ENCODE results near the gene FAM241B.

FAM241B gene

DNA sequence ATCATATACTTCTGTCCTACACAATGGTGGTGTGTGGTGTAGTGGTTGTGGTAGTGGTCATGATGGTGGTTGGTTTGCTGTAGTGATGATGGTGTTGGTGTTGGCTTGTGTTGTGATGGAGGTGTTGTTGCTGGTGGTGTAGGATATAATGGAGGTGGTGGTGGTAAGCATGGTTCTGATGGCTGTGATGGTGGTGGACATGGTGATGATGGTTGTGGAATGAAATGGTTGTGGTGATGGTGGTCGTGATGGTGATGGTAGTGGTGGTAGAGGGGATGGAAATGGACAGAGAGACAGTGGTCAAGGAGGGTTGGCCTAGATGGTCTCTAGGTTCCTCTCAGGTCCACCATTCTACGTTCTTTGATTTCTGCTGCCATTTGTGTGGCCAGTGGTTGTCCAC, 44.7 kb downstream of the FAM241B start:
- no peak overlapping the region for H3K4me3 ChIP-seq (ENCODE audit: control insufficient read depth, low read depth, low read length)
- TF ChIP-seq, protein P1, sequence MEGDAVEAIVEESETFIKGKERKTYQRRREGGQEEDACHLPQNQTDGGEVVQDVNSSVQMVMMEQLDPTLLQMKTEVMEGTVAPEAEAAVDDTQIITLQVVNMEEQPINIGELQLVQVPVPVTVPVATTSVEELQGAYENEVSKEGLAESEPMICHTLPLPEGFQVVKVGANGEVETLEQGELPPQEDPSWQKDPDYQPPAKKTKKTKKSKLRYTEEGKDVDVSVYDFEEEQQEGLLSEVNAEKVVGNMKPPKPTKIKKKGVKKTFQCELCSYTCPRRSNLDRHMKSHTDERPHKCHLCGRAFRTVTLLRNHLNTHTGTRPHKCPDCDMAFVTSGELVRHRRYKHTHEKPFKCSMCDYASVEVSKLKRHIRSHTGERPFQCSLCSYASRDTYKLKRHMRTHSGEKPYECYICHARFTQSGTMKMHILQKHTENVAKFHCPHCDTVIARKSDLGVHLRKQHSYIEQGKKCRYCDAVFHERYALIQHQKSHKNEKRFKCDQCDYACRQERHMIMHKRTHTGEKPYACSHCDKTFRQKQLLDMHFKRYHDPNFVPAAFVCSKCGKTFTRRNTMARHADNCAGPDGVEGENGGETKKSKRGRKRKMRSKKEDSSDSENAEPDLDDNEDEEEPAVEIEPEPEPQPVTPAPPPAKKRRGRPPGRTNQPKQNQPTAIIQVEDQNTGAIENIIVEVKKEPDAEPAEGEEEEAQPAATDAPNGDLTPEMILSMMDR (conservative IDR thresholded peaks at IDR 0.05; ENCODE audit: control insufficient read depth, insufficient read depth, low read depth, low read length), result no peak
- no peak for DNase-seq (ENCODE audit: low read depth)

GRCh38 chr10:69676301-69676700, 46.3 kb downstream of the FAM241B start:
- TF ChIP-seq, protein P1 (conservative IDR thresholded peaks at IDR 0.05; ENCODE audit: control insufficient read depth, insufficient read depth, low read depth, low read length), result no peak
- DNase-seq (ENCODE audit: low read depth), result no peak
- H3K4me3 ChIP-seq (ENCODE audit: control insufficient read depth, low read depth, low read length), result no peak overlapping the region

- TF ChIP-seq, protein P1 (conservative IDR thresholded peaks at IDR 0.05; ENCODE audit: control insufficient read depth, insufficient read depth, low read depth, low read length), result no peak
- H3K4me3 ChIP-seq (ENCODE audit: control insufficient read depth, low read depth, low read length), result no peak overlapping the region
- no peak for DNase-seq (ENCODE audit: low read depth)
Observed at GRCh38 chr10:69677985-69678654, 48.1 kb downstream of the FAM241B start.

DNA sequence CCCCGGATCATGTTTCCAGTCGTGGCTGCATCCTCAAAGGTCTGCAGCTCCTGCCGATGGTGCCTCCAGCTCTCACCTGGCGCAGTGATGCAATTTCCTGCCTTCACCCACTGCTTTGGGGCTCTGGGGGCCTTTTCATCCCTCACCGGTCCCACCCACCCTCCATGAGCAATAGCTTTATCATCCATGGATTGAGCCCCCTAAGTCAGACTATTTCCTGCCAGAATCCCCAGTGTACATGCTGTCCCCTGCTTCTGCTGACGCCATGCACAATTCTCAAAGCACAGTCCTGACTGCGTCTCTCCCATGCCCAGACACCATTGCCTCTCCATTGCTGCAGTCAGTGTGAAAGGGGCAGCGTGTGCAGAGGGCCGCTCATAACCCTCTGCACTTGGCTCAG, 49.7 kb downstream of the FAM241B start:
- no peak for DNase-seq (ENCODE audit: low read depth)
- no peak overlapping the region for H3K4me3 ChIP-seq (ENCODE audit: control insufficient read depth, low read depth, low read length)
- TF ChIP-seq, protein P1 (conservative IDR thresholded peaks at IDR 0.05; ENCODE audit: control insufficient read depth, insufficient read depth, low read depth, low read length), result no peak

DNA sequence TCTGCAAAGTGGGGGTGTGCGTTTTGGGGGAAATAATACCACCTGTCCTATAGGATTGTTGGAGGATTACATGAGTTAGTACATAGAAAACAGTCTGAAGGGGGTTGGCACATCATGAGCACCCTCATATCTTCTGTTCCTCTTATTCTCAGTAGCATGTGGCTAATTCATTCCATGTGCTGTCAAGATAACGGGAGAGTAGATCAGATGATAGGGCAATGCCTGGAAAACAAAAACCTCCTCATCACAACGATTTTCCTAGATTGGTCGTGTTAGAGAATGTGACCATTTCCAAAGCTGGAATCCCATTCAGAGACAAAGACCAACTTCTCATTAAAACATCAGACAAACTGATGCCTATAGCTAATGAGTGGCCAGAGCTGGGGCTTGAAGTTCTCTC, 50.6 kb downstream of the FAM241B start:
- no peak overlapping the region for H3K4me3 ChIP-seq (ENCODE audit: control insufficient read depth, low read depth, low read length)
- TF ChIP-seq, protein P1 (conservative IDR thresholded peaks at IDR 0.05; ENCODE audit: control insufficient read depth, insufficient read depth, low read depth, low read length), result no peak

GRCh38 chr10:69681436-69681835, 51.4 kb downstream of the FAM241B start:
- H3K4me3 ChIP-seq (ENCODE audit: control insufficient read depth, low read depth, low read length), result no peak overlapping the region
- no peak for DNase-seq (ENCODE audit: low read depth)
- TF ChIP-seq, protein P1 (conservative IDR thresholded peaks at IDR 0.05; ENCODE audit: control insufficient read depth, insufficient read depth, low read depth, low read length), result no peak

More for the DNA sequence above, 50.6 kb downstream of the FAM241B start:
- no peak for DNase-seq (ENCODE audit: low read depth)
